Ramos (cell line): ENCODE data around the gene HOMER3.
"Not testable (repeated sequence)": the region's sequence is repeated elsewhere in the genome, so short reads cannot be mapped to it uniquely, and the experiment has no call there.

Experiments used
- in situ Hi-C: fragments of 300-500 bp; cut with MboI; formaldehyde crosslinking; loops from one replicate; pipeline ENCODE4 v1.14.3; 2022; ENCODE audit warnings: low sequenced_read_pairs; ENCODE audit not compliant: unreplicated experiment

The HOMER3 gene

DNA sequence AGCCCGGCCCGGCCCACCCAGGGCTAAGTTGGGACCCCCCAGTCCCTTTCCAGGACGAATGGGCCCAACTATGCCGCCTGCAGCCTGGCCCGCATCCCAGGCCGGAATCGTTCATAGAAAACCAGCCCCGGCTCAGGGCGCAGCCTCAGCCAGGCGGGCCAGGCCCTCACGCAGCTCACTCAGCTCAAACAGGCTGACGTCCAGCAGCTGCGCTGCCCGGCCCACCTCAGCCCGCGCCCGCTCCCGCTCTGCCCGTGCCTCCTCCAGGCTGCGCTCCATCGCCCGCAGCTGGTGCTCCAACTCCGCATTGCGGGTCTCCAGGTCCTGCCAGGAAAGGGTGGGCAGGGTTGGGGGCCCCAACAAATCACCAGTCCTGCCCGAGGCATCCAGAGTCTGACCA lies 11.7 kb downstream of the HOMER3 start:
- in situ Hi-C loops: no loop called here

DNA sequence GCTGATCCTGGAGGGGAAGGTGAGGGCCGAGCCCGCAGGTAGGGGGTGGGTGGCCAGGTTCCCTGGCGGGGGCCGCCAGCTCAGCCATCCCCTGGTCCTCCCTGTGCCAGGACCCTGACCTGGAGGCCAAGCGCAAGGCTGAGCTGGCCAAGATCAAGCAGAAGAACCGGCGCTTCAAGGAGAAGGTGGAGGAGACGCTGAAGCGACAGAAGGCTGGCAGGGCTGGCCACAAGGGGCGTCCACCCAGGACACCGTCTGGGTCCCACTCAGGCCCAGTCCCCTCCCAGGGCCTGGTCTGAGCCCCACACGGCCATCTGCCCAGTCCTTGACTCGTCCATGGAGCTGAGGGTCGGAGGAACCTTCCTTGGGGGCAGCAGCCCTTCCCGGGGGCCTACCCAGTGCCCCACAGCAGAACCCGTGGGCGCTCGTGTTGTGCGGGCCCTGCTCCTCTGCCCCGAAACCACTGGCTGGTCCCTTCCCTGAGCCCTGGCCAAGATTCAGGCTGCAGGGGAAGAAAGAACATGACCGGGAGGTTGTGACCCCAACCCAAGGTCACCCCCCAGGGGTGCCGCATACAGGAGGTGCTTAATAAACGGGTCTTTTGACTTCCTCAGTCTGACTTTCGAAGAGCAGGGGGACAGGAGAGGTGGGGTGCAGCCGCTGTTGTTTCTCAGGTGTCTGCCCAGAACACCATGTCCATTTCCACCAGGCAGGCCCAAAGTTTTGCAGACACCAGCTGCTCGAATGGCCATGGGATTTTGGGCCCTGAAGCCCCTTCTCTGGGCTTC lies 12.8 kb downstream of the HOMER3 start:
- in situ Hi-C loops: no loop called here

DNA sequence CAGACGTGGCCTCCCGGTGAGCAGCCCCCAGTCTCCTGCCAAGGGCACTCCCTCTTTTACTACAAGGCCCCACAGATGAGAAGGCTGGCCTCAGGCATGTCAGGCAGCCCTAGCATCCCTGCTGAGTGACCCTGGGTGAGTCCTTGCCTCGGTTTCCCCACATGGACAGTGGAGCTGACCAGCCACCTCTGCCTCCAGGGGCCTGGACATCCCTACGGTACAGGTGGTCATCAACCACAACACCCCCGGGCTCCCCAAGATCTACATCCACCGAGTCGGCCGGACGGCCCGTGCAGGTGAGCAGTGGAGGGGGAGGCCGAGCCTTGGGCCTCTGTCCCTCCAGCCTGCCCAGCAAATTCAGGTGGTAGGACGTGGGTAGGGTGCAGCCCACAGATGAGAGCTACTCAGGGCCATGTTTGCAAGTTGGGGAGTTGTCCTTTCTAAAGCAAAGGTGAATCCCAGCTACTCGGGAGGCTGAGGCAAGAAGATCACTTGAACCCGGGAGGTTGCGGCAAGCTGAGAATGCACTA lies 16.3 kb downstream of the HOMER3 start:
- in situ Hi-C loops: no loop called here

DNA sequence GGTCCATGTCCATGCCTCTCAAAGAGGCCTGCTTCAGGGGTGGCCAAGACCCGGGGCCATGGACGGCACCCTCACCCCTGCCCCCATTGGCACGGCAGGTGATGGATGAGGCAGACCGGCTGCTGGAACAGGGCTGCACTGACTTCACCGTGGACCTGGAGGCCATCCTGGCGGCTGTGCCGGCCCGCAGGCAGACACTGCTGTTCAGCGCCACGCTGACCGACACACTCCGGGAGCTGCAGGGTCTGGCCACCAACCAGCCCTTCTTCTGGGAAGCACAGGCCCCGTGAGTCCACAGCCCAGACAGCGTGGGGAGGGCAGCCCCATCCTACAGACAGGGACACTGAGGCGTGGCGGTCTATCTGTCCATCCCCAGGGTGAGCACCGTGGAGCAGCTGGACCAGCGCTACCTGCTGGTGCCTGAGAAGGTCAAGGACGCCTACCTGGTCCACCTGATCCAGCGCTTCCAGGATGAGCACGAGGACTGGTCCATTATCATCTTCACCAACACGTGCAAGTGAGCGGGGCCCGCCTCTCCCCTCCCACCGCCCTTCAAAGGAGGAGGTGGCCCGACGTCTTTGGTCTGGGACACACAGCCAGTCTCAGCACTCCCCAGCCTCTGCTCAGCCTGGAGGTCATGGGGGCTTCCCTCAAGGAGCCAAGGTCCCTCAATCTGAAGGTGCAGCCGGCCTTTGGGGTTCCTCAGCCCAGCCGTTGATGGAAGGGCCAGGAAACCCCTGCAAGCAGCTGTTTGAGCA lies 18.6 kb downstream of the HOMER3 start:
- in situ Hi-C loops: no loop called here

DNA sequence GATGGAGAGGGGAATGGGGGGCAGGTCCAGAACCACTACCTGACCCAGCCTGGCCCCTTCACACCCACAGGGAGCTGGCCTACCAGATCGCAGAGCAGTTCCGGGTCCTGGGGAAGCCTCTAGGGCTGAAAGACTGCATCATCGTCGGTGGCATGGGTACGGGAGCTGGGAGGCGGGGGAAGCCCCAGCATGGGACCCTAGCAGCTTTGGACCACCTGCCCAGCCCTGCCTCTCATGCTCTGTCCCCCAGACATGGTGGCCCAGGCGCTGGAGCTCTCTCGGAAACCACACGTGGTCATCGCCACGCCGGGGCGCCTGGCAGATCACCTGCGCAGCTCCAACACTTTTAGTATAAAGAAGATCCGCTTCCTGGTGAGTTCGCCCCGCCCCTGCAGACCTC lies 19.4 kb downstream of the HOMER3 start:
- in situ Hi-C loops: no loop called here

DNA sequence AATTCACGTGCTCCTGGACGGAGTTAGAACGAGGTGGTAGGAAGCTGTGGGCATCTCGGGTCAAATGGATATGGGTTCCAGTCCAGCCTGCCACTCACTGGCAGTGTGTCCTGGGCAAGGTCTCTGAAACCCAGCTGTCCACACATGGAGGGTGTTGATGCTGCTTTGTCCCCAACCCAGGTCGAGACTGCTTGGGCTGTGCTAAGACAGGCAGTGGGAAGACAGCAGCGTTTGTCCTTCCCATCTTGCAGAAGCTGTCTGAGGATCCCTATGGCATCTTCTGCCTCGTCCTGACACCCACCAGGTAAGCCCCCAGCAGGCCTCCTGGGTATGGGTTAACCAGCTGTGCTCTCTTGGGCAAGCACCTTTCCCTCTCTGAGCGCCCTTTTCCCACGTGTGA lies 20.6 kb downstream of the HOMER3 start:
- in situ Hi-C loops: no loop called here

DNA sequence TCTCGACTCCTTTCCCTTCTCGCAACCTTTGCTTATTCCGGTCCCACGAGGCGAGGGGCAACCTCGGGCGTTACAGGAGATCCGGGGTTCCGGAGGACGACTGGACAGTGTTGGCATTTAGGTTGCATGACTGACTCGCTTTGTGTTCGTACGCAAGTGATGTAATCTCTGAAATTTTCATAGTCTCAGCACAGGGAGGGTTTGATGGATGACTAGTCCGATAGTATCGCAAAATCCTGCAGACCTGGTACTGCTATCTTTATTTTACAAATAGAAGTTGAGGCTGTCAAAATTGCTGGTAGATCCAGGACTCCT lies 21.2 kb downstream of the HOMER3 start:
- in situ Hi-C loops: no loop called here

DNA sequence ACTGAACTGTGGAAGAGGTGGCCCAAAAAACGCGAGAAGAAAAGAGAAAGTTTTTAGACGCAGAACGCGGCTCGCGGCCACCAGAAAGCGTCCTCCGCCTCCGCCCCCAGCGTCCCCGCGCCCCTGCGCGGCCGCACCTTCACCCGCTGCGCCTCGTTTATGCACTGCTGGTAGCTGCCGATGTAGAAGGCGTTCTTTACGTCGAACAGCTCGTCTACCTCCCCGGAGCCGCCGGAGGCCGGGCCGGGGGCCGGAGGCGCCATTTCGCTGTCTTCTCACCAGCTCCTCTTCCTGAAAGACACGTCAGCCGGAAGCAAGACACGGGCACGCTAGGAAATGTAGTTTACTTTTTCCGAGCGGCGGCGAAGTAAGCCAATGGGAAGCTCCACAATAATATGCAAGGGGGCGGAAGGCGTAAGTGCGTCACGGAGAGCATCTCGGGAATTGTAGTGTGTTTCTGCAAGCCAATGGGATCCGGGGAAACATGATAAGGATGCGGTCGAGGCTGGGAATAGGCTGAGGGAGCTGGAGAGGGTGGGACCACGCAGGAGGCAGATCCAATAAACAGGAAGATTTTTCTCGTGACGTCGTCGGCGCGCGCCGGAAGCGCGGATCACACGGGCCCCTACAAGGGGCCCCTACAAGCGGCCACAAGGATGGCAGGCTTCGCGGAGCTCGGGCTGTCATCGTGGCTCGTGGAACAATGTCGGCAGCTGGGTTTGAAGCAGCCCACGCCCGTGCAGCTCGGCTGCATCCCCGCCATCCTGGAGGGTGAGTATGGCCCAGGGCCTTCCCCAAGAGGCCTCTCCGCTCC lies 21.7 kb downstream of the HOMER3 start, which contains the start of the genes COPE and DDX49:
Gene COPE, minus strand, starts transcription at position 302 of the 814 bp plus-strand sequence. Its CDS starts 39 bp downstream, at position 263.
Gene DDX49, plus strand, starts transcription at position 630 of the 814 bp plus-strand sequence. Its CDS starts 27 bp downstream, at position 657.
- in situ Hi-C loops: no loop called here

DNA sequence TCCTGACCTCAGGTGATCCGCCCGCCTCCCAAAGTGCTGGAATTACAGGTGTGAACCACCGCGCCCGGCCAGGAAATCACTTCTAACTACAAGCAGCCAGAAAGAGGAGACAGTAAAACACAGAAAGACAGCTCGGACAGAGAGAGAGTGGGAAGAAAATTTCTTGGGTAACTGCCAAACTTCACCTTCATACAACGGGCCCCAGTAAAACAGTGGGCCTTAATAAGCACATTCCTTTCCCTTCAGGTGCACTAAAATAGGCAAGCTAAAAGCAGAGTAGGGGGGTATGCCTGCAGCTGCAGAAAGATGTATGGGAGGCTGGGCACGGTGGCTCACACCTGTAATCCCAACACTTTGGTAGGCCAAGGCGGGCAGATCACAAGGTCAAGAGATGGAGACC lies 23.4 kb downstream of the HOMER3 start:
- in situ Hi-C loops: not testable (repeated sequence)

DNA sequence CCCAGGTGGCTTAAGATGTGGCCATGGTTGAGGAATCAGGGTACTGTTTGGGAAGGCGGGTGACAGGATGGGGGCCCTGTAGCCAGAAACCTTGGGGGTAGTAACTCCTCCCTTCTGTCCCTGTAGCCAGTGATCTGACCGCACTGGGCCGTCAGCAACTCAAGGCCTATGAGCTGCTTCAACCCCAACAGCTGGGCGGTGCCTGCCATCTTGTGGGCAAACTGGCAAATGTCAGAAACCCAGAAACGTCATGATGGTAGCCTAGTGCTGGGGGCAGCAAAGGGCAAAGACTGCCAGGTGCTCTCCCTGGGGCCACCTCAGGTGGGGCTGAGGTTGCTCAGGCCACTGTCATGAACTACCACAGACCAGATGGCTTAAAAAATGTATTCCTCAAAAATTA lies 25.4 kb downstream of the HOMER3 start:
- in situ Hi-C loops: no loop called here

DNA sequence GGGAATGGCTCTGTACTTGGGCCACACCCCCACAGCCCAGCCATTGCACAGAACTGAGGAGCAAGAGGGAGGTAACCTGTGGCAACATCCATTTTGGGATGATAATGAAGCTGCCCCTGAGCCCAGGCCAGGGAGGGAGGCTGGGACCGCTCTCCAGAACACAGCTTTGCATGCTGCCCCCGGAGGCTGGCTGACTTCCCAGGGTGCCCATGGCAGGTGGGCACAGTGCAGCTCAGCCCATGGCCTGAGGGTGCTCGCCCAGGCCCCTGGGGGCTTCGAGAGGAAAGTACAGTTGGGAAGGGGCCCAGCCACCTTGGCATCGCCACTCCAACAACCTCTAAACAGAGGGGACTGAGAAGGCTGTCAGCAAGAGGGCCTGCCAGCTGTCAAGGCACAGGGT lies 27.6 kb downstream of the HOMER3 start:
- in situ Hi-C loops: no loop called here

DNA sequence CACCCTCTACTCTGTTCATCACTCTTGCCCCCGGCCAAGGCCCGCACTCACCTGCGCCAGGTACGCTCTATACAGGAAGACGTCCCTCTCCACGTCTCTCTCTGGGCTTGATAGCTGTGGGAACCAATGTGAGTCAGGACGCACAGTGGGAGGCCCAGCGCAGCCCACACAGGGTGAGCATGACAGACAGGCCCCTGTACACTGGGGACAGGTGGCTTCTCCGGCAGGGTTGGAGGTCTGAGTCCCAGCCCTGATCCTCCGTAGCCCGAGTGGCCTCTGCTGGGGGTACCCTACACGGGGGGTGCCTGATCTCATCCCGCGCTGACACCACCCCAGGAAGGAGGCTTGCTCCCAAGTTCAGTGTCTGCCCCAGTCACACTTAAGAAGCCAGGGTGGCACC lies 28.1 kb downstream of the HOMER3 start:
- in situ Hi-C loops: no loop called here

DNA sequence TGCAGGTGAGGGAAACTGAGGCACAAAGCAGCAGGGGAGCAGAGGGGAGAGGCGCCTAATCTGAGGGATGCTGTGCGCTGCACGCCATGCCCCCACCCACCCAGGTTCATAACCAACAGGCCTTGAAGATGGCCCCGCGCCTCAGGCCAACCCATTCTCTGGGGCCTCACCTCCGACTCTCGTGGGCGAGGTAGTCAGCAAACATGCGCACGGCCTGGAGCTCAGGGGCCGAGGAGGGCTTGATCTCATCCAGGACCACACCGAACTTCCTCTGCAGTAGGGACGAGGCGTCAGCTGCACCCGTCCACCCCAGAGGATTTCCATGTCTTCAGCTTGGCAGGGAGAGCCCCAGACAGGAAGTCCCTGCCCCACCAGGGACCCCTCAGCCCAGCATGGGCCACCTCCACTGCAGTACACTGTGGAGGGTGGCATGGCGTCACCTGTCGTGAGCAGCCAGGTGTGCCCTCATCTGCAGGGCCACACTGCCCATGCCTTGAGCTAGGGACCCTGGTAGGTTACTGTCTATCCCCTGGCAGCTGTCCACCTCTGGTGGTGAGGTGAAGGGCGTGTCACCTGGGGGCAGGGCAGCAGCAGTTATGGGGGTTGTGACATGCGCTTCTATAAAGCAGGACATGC lies 30.1 kb downstream of the HOMER3 start:
- in situ Hi-C loops: no loop called here

DNA sequence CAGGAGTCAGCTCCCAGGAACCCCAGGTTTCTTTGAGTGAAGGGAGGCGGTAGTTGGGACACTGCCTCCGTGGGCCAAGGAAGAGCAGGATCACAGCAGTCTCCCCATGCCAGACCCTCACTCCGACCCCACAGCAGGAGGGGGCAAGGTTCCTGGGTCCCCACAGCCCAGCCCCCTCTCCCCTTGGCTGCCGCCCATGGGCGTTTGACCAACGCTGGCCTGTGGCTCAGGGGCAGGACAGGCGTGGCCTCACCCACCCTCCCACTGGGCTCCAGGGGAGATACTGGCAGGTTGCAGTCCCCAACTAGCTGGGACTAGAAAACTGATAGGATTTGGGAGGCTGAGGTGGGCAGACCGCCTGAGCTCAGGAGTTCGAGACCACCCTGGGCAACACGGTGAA lies 31.0 kb downstream of the HOMER3 start:
- in situ Hi-C loops: no loop called here

DNA sequence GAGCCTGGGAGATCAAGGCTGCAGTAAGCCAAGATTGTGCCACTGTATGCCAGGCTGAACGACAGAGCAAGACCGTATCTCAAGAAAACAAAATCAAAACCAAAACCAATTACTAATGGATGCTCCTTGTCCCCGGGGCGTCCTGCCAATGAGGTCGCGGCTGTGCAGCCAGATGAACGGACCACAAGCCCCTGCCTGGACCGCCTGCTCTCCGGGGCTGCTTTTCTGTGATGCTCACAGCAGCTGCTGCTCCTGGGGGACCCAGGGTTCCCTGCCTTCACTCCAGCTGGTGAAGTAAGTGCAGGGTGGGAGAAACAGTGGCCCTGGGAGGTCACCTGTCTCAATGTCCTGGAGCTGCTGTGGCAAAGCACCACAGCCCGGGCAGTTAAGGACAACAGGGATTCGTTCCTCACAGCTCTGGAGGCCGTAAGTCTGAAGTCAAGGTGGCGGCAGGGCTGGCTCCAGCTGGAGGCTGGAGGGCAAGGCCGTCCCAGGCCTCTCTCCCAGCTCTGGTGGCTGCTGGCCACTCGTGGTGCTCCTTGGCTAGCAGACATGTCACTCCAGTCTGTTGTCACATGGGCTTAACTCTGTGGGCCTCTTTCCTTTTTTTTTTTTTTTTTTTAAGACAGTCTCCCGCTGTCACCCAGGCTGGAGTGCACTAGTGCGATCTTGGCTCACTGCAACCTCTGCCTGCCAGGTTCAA lies 31.9 kb downstream of the HOMER3 start:
- in situ Hi-C loops: no loop called here

DNA sequence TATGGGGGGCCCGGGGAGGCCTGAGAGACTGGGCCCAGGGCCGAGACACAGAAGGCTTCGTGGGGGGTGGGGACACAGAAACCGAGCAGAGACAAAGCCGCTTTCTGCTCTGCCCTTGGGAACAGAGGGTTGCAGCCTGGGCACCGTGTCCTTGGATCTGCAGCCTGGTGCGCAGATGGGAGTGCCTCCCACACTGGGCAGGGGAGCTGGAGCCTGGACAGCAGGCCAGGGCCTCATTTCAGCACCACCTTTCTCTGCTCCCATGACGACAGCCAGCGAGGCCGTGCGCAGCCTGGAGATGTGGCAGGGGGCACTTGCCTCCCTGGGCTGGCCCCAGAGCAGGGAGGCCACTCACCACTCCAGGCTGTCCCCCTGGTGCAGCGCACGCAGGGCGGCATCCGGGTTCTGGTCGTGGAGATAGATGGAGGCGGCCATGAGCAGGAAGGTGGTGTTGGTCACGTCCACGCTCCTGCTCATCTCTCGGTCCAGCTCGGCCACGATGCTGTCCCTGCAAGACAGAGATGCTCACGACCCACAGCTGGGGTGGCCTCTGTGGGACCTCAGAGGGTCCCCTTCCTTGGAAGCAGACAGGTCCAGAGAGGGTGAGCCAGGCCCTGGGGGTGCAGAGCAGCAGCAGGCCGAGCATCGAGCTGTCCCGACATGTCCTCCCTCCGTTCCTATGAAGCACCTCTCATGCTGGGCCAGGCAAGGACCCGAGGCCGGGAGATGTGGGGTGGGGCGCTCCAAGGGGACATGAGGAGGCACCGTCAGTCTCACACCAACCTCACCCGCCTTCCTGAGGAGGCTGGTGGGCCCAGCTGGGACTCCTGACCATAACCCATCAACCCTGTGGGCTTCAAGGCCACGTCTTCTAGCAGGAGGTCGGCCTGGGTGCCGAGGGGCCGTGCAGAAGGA lies 34.2 kb downstream of the HOMER3 start:
- in situ Hi-C loops: no loop called here

DNA sequence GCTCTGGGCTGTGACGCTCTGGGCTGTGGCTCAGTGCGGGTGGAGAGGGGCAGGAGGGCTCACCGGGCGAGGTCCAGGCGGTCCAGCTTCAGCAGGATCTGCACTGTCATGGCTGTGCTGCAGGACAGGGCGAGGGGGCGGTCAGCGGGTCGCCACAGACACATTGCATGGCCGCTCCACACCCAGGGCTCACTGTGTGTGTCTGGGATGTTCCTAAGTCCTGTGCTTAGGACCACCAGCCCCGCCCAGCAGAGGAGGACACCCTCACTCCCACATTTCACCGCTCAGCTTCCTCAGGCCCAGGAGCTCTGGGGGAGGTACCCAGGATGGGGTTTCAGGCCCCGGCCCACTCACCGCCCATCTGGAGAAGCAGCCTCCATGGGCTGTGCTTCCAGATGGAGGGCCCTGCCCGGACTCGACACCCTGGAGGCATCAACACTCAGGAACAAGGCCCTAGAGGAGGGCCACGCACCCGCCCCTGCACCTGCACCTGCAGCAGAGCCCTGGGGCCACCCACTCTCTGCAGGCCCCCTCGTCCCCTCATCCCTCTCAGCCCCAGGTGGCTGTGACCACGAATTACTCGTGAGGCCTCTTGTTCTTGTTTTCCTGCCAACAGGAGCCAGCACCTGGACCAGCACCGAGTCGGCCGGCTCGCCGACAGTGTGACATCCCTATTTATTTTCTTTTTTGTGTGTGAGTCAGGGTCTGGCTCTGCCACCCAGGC lies 35.3 kb downstream of the HOMER3 start:
- in situ Hi-C loops: no loop called here

DNA sequence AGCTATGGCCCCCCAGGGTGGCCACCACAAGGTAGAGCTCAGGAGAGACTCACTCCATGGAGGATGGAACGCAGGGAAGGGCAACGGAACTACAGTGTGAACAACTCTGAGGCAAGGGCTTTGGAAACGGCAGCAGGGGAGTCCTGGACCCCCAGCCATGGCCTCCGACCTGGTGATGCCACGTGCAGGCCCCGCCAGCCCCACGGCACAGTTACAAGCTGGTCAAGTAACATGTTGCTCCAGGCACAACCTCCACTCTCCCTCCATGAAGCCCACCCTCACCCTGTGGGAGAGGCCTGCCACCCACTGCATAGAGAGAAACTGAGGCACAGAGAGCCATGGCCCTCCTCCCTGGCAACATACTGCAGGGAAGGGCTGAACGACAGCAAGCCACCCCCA lies 36.0 kb downstream of the HOMER3 start:
- in situ Hi-C loops: no loop called here
